Effector CD4-positive, alpha-beta T cell (primary cell): ENCODE data around the gene HNRNPK.

Source experiments
- DNase-seq: peaks from one replicate; pipeline ENCODE4 v3.0.0-alpha.2; 2020

HNRNPK gene

DNA sequence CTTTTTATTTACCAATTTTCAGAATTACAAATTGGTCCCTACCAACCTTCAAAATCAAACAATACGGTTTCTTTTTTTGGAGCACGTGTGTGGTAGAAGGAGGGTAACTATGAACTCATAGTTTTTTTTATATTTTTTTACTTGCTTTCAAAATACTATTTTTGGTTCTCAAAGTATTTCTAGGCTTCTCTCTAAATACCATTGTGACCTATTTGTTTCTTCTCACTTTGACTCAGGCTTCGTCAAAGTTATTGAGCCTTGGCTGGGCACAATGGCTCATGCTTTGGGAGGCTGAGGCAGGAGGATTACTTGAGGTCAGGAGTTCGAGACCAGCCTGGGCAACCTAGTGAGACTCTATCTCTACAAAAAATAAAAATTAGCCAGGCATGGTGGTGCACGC lies 47.2 kb downstream of the HNRNPK start:
- no peak for DNase-seq

GRCh38 chr9:83932011-83932410 lies 48.0 kb downstream of the HNRNPK start:
- no peak for DNase-seq

DNA sequence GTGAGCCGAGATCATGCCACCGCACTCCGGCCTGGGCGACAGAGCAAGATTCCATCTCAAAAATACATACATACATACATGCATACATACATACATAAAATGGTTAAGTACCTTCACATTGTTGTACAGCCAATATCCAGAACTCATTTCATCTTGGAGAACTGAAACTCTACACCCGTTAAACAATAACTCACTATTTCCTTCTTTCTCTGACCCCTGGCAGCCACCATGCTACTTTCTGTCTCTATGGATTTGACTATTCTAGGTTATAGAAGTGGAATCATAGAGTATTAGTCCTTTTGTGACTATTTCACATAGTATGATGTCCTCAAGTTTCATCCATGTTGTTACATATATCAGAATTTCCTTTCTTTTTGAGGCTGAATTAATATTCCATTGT lies 49.1 kb downstream of the HNRNPK start:
- no peak for DNase-seq

- no peak for DNase-seq
These were observed 52.4 kb downstream of the HNRNPK start for GRCh38 chr9:83927591-83927990.

GRCh38 chr9:83920927-83921707 lies 58.9 kb downstream of the HNRNPK start, which contains the start of gene KIF27:
Gene KIF27, minus strand, starts transcription at chr9:83921432. Its CDS starts 5,841 bp downstream, at chr9:83915591.
- peak; percentile 90 for DNase-seq

DNA sequence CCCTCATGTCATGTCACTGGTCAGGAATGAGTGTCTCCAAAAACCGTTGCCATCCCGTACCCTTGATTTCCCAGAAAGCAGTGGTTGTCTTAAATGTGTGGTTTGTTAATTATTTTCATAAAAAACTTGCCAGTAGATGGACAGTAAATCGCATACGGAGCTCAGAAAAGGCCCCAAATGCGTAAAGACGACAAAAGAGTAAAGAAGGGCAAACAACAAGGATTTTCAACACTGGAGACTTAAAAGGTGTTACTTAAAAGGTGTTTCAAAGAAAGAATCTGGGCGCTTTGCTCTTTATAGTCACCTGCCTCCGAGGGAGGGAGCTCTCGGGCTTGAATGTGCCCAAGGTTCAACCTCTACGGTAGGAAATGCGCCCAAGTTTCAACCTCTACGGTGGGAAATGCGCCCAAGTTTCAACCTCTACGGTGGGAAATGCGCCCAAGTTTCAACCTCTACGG lies 59.5 kb downstream of the HNRNPK start:
- DNase-seq = no peak

DNA sequence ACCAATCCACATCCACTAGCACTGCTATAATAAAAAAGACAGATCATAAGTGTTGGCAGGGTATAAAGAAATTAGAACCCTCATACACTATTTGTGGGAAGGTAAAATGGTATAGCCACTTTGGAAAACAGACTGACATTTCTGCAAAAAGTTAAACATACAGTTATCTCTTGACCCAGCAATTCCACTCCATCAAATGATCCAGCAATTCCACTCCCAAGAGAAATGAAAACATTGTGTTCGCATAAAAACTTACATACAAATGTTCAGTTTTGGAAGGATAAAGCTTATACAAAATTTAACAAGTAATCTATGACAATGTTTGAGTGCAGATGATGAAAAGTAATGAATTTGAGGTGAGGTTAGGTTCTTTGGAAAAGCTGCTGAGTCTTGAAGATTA lies 60.9 kb downstream of the HNRNPK start:
- DNase-seq = no peak
